Right renal pelvis (tissue), 4 donors: ENCODE measurements around the gene EIF4G2. TPM values are rescaled to one million over a fixed set of nuclear protein-coding genes. Genes with fewer than 3 reads are reported as not detected.

ENCODE experiments used
- DNase-seq, 4 donors: peaks; one replicate each; pipeline ENCODE4 v3.0.0-alpha.2; 2013; ENCODE audit warnings: low read depth in 4 of 4, low spot score in 3 of 4, missing footprints in 1 of 4
- polyA plus RNA-seq, 4 donors: library from polyadenylated mRNA; unstranded; fragments of 120-200 nt; gene quantifications; one replicate each; pipeline ENCODE4 v1.2.1, GENCODE V29; 2013; ENCODE audit not compliant: insufficient read length in 4 of 4

Gene EIF4G2
- polyA plus RNA-seq, 4 donors: 796 to 936 (median 910) TPM

DNA sequence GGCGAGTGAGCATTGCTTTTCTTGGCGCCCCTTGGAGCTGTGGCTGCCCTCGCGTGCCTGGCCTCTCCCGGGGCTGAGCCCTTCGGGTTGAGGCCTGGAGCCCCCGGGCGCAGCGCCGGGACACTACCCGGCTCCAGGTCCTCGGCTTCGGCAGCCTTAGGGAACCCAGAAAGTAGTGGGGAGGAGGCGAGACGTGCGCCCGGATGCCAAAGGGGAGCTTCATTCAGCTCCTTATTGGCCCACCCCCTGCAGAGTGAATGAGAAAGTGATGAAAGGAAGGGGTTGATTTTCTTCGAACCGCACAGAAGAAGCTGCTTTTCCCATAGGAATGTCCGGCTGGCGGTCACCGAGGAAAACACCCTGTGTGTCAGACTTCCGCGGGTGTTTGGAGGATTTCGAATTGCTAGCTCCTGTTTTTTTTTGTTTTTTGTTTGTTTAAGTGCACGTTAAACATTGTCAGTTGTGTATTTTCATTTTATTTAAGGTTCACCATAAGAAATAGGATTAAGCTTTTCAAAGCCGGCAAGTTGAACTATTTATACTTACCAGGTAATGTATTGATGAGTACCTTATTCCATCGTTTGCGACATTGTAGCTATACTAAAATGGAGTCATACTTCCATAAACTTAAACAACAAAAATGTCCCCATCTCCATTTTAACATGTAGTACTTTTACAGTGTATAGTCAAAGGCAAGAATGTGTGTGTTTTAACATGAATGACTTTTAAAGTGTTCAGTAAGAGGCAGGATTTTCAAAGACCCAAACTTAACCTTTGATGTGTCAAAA, 841 bp upstream of the EIF4G2 start:
- peak in 3 of 4 donors; percentile 12 to 34 (median 32) for DNase-seq

DNA sequence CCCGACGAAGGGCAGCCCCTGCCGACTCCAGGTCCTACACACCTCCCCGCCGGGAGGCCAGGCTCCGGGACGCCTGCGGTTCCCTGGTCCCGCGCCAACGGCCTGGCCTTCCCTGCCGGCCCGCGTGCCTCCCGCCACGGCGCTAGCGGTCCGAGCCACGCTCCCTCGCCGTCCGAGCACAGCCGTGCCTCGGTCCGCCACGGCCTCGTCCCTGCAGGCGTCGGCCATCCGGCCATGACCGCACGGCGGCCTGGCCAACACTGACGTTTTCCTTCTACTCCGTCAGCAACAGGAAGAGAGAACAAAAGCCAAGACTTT, 532 bp downstream of the EIF4G2 start:
- DNase-seq: no peak

DNA sequence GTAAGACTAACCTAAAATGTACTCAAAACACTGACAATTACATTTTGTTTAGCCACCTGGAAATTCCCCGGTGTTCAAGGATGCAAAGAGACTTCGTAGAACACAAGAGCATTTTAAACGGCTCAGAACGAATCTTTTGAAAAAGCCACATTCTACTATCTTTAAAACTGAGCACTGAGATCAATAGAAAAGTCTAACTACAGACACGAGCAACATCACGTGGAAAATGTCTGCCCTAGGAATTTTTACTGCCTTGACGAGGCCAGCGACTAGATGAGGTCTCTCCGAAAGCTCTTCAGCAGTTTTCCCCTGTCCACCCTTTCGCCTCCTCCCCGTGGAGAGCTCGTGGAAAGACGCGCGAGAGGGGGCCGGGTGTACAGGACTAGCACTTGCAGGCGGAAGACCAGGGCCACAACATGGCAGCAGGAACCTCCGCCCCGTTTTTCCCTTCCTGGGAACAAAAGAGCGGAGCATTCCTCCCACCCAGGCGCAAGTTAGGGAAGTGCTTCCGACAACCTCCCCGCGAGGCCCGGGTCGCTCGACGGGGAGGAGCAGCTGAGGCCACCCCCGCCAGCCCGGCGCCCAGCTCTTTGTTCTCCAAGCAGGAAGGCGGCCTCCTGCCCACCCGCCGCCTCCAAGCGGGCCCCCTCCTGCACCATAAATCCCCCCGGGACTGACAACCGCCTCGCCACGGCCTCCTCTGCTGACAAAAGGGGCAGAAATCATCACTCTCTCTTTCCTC, 1.1 kb downstream of the EIF4G2 start:
- peak; percentile 10 to 58 (median 28) for DNase-seq

DNA sequence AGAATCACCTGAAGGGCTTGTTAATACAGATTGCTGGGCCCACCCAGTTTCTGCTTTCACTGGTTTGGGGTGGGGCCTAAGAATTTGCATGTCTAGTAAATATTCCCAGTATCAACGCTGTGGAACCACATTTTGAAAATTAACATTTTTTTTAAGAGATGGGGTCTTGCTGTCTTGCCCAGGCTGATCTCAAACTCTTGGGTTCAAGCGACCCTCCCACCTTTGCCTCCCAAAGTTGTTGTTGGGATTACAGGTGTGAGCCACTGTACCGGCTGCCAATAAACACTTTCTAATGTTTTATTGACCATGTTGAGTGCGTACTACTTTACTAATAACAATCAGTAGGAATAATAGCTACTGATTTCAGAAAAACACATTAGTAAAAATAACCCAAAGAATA, 2.5 kb downstream of the EIF4G2 start:
- no peak for DNase-seq

DNA sequence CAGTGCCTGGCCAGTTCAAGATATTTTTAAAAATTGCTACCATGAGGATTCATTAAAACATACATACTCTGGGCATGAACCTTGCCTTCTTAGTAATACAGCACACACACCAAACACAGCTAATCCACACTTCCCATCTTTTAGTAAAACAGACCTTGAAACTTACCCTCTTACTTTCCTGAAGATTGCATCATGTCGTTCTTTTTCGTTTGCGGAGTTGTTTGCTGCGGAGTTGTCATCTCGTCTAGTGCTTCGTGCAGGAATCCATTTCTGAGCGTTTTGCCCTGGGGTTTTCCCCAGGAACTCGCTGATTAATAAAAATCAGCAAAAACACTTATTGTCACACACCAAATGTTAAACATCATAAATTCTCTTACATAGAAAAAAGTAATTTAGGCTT, 3.0 kb downstream of the EIF4G2 start:
- no peak for DNase-seq

DNA sequence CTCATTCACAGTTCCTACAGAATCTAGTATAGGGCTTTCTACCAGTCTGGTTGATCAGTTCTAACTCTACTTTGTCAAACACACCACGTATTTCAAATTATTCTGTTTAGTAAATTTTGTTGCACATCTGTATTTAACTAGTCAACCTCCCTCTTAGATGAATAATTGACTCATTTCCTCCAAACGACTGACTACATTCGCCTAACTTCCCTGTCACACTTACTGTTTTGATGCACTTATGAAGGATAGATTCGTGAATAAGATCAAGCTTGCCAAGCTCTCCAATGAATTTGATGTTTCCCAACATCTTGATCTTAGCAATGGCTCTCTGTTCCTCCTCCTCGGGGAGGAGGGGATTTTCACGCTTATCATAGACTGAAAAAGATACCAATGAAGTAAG, 5.0 kb downstream of the EIF4G2 start:
- DNase-seq: no peak

DNA sequence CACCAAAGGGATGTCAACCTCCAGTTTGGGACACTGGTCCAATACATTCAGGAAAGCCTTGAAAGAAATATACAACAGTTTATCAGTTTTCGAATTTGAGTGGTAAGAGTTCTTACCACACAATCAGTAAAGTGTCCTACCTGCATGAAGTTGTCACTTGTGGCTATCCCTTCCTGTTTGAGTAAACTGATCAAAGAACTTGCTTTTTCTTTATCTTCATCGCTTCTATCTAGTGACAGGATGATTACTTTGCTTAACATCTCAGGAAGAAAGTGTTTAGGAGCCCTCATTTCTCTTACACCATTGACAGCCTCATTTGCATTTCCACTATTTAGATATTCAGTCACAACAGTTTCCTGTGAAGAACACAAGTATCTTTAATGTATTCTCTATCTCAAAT, 8.4 kb downstream of the EIF4G2 start:
- no peak for DNase-seq

DNA sequence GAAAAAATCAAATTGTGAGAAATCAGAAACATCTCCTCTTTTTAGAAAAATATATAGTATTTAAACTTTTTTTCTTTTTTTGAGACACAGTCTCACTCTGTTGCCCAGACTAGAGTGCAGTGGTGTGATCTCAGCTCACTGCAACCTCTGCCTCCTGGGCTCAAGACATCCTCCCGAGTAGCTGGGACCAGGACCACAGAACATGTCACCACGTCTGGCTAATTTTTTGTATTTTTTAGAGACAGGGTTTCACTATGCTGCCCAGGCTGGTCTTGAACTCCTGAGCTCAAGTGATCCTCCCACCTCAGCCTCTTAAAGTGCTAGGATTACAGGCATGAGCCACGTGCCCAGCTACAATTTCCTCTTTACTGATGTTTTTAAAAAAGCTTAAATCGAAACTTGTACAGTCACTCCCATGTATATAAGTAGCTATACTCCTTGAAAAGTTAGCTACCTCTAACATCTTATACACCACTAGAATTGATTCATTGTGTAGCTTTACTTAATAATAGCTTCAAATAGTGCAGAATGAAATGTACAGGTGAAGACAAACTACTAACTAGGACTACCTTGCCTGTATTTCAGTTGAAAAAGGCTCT, 10.3 kb downstream of the EIF4G2 start:
- no peak for DNase-seq

DNA sequence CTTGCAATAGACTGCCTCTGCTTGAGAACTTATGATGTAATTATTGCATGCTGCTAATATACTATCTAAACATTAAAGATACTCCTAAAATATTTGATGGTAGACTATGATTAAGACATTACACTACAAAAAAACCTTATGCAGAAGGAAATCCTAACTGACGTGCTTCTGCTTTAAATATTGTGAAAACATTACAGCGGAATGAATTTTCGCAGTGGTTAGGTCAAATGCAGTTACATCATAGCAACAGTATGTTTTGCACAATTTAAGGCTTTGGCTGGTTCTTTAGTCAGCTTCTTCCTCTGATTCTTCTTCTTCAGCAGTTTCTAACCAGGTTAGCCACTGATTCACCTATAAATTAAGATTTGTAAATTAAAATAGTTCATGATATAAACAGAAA, 11.2 kb downstream of the EIF4G2 start:
- no peak for DNase-seq

DNA sequence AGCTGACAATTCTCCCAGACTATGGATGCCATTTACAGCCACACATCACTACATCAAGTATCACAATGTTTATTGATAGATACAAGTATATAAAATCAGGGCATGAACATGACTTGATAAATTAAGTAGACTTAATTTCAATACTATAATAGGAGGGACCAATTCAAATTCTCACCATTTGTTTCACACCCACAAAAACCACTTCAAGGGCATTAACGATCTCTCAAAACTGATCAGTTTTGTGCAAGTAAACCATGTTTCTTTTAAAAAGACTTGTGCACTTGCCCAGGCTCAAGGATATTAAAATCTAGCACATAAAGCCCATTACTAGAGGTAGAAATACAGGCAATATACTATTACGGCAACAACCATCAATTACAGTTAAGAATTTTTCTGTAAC, 11.7 kb downstream of the EIF4G2 start:
- DNase-seq: no peak

DNA sequence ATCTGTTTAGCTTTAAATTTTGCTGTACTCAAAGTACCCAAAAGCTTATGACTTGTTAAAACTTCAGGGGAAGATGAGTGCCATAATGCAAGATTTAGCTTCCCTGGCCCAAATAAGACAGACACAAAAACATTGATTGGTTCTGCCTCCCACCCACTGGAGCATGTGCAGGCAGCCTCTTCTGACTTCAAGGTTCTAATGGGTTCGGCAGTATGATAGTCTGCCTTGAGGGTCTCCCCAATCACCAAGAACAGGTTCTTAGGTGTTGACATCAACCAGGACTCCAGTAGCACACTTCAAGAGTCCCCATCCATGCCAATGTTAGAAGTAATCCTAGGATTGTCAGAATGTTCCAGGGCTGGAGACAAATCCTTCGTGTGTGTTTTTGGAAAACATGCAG, 12.5 kb downstream of the EIF4G2 start:
- no peak for DNase-seq

DNA sequence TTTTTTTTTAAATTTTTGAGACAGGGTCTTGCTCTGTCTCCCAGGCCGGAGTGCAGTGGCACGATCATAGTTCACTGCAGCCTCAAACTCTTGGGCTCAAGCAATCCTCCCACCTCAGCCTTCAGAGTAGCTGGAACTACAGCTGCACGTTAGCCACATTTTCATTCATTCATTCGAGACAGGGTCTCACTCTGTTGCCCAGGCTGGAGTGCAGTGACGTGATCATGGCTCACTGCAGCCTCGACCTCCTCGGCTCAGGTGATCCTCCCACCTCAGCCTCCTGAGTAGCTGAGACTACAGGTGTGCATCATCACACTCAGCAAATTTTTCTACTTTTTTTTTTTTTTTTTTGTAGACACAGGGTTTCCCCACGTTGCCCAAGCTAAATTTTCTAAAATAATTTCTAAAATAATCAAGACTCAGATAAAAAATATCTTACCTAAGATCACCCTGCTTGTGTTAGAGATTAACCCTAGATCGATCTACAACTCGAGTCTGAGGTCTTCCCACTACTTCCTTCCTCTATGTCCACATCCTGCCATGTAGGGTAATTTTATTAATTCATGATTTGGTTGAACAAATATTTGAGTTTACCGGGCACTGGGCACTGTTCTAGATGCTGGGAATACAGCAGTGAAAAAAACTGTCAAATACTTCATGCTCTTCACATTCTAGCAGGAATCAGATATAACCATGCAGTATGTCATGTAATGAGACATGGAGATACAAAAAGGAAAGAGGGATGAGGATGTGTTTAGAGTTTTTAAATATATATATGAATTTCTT, 15.1 kb downstream of the EIF4G2 start:
- DNase-seq: no peak

DNA sequence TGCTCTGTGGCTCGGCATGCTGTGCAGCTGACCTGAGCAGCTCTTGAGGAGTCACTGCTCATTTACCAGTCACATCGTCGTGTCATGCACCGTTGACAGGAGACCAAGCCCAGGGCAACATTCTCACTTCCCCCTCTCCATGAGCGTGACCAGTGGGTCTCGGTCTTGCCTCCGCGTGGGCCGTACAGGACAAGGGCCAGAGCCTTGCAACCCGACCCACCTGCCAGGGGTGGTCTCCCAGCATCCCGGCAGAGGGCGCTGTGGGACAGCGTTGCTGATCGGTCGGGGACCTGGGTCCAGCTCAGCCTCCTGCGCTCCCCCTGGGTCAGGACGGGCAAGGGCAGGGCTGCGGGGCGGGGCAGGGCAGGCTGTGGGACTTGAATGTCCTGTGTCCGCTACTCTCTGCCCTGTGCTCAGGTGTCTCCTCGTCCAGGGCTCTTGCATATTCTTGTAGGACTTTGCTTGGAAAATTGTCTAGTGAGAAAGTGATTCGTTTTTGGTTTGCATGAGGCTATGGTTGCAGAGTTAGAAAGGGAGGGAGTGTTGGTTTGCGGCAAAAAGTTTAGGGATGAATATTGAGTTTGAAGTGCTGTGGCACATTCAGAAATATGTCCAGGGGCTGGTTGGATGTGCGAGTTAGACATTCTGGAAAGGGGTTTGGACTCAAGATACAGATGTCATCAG, 16.2 kb downstream of the EIF4G2 start:
- peak; percentile 46 to 60 (median 54) for DNase-seq

DNA sequence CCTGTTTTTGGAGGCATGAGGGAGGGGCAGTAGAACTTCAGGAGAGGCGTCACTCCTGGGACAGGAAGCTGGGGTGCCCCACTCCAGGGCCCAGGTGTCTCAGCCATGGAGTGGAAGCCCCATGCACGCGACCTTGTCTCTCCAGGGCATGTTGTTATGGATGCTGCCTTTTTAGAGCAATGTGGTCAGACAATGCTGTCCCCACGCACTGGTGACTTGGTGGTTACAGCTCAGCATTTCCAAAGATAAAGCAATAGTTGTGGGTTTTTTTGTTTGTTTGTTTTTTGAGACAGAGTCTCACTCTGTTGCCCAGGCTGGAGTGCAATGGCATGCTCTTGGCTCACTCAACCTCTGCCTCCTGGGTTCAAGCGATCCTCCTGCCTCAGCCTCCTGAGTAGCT, 22.3 kb downstream of the EIF4G2 start:
- no peak for DNase-seq

DNA sequence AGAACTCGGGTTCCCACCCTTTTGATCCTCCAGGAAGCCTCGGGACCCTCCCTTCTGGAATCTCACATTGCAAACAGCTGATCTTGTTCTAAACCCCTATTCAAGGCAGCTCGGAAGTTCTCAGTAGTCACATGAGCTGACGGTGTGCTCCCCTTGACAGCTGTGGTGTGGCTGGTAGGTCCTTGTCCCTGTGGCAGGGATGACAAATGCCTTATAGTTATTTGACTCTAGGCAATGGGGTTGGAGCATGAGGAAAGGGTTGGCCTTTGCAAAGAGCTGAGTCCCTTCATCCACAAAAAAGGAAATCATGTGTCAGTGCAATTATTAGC, 23.6 kb downstream of the EIF4G2 start:
- DNase-seq: no peak

DNA sequence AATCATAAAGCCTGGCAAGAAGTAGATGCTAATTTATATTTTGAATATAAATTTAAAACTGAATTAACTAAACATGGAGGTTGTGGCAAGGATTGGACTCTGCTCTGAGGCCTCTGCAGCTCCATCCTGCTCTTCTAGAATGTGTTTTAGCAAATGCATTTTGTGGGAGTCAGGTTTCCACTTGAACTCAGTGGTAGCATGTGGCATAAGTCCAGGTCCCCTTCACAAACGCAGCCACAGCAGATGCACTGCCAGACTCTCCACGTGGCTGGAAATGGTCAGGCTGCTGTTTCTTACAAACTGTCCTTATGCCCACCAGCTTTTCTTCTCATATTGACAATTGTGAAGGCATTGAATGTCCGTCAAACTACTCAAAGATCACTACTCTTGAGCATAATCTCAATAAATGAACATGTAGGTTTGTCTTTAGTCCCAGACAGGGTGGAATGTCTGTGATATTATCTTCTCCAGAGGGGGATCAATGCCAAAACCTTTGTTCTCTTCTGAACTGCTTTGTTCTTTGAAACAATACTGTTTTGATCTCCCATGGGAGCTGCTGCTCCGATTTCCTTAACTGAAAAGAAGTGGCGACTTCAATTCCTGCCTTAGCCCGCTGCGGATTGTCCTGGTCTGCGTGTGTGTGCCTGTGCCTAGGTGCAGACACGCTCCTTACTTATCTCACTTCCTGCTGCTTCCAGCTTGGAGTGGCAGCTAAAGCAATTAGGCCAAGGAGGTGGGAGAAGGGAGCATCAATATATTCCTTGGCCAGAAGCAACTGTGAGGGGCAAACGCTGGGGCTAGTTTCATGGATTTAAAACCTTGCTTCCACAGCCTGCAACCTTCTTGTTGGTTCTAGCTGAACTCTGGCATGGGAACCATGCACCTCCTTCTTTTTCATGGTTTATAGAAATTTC, 24.2 kb downstream of the EIF4G2 start:
- DNase-seq: no peak

DNA sequence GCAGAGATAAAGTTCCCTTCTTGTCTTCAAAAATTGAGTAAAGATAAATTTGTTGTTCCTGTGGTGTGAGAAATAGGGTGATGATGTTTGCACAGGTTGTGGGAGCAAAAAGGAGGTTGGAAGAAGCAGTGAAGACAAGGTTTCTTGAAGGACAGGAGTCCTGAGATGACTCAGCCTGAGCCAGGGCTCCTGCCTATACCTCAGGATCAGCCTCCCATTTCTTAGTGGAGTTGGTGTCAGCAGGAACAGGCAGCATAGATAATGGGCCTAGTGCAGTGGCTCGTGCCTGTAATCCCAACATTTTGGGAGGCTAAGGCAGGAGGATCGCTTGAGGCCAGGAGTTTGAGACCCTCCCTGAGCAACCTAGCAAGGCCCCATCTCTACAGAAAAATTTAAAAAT, 28.7 kb downstream of the EIF4G2 start:
- no peak for DNase-seq

DNA sequence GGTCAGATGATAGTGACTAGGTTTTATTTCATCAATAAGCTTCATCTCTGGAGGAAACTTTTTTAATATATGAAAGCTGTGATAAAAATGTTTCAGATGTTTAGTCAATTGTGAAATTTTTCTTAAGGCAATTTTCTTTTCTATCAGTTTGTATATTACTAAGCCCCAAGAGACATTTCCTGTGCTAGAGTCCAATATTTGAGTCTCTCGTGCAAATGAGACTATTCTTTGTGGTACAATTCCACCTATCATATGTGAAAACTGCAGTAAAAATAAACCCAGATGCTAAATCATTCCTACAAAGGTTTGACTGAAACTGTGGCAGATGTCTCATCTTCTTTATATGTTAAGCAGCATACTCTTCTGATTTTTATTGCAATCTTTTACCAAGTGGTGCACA, 29.6 kb downstream of the EIF4G2 start:
- no peak for DNase-seq

DNA sequence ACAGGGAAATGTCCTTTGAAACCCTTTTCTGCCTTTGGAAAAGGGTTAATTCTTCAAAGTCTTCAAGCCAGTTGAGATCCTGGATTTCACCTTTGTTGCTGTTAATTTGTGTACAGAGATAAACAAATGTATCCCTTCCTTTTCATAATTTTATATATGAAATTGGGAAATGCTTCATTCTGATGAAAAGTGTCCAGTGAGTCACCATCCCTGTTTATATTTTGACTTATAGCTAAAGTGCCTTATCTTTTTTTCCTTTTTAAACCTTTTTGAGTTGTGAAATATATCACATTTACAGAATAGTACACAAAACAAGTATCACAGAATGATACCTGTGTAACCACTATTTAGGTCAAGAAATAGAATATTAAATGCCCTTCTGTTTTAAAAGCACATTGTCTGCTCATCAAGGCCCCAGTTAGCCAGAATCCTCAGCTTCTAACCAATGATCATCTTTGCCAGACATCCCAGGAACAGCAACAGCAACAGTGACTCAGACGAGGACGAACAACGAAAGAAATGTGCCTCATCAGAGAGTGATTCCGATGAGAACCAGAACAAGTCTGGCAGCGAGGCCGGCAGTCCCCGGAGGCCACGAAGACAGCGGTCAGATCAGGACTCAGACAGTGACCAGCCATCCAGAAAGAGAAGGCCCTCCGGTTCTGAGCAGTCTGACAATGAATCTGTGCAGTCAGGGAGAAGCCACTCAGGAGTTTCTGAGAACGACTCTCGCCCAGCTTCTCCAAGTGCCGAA, 30.3 kb downstream of the EIF4G2 start:
- DNase-seq: no peak
